WTC11 (cell line): Measurements from ENCODE around the gene TMTC3.

ENCODE experiments used
- ATF1 ChIP-seq: sonication (generic); formaldehyde crosslinking; IDR thresholded peaks from 2 replicates; pipeline ENCODE4 v1.8.1; 2023; ENCODE audit warnings: mild to moderate bottlenecking, moderate library complexity, missing genetic modification reagents
- CTCF ChIP-seq: fragments of 200-600 bp; IDR thresholded peaks from 2 replicates; pipeline ENCODE4 v1.8.0; 2022; ENCODE audit warnings: antibody characterized with exemption
- E2F4 ChIP-seq: sonication (generic); formaldehyde crosslinking; IDR thresholded peaks from 2 replicates; pipeline ENCODE4 v1.8.1; 2022; ENCODE audit warnings: low read depth, mild to moderate bottlenecking, moderate library complexity, missing genetic modification reagents, borderline replicate concordance
- FOXP4 ChIP-seq: sonication (generic); formaldehyde crosslinking; IDR thresholded peaks from 2 replicates; pipeline ENCODE4 v1.8.0; 2022; ENCODE audit warnings: mild to moderate bottlenecking, missing genetic modification reagents
- IRF2 ChIP-seq: sonication (generic); formaldehyde crosslinking; IDR thresholded peaks from 2 replicates; pipeline ENCODE4 v1.8.0; 2022; ENCODE audit warnings: low read depth, missing genetic modification reagents, borderline replicate concordance
- KAT7 ChIP-seq: sonication (generic); formaldehyde crosslinking; IDR thresholded peaks from 2 replicates; pipeline ENCODE4 v1.8.1; 2023; ENCODE audit warnings: missing genetic modification reagents, mild to moderate bottlenecking, borderline replicate concordance
- NR2C2 ChIP-seq: sonication (generic); formaldehyde crosslinking; IDR thresholded peaks from 2 replicates; pipeline ENCODE4 v1.8.0; 2022; ENCODE audit warnings: mild to moderate bottlenecking, missing genetic modification reagents
- PRDM15 ChIP-seq: sonication (generic); formaldehyde crosslinking; IDR thresholded peaks from 2 replicates; pipeline ENCODE4 v1.8.0; 2022; ENCODE audit warnings: missing genetic modification reagents
- SP1 ChIP-seq: sonication (generic); formaldehyde crosslinking; conservative IDR thresholded peaks from 2 replicates; pipeline ENCODE4 v1.8.1; 2022; ENCODE audit warnings: missing genetic modification reagents
- USF1 ChIP-seq: sonication (generic); formaldehyde crosslinking; IDR thresholded peaks from 2 replicates; pipeline ENCODE4 v1.8.0; 2022; ENCODE audit warnings: mild to moderate bottlenecking, missing genetic modification reagents
- ZNF263 ChIP-seq: sonication (generic); formaldehyde crosslinking; IDR thresholded peaks from 2 replicates; pipeline ENCODE4 v1.8.1; 2022; ENCODE audit warnings: low read depth, mild to moderate bottlenecking, moderate library complexity, missing genetic modification reagents
- ZNF416 ChIP-seq: fragments of 250-450 bp; sonication (Bioruptor Pico); IDR thresholded peaks from 2 replicates; pipeline ENCODE4 v1.9.0; 2021; ENCODE audit warnings: mild to moderate bottlenecking, inconsistent platforms
- ZSCAN18 ChIP-seq: fragments of 250-450 bp; sonication (Bioruptor Pico); IDR thresholded peaks from 2 replicates; pipeline ENCODE4 v2.1.2; 2022; ENCODE audit warnings: mild to moderate bottlenecking, moderate library complexity

- TF ChIP-seq CTCF (no peak), E2F4 (no peak), PRDM15 (CRISPR knock-in tag) (no peak), FOXP4 (CRISPR knock-in tag) (no peak), USF1 (CRISPR knock-in tag) (no peak), NR2C2 (CRISPR knock-in tag) (no peak), KAT7 (CRISPR knock-in tag) (no peak), ZNF263 (CRISPR knock-in tag) (no peak), SP1 (CRISPR knock-in tag) (no peak), ATF1 (no peak), IRF2 (CRISPR knock-in tag) (no peak), ZNF416 (no peak), ZSCAN18 (CRISPR knock-in tag) (no peak)
These were observed 8.0 kb downstream of the TMTC3 start for GRCh38 chr12:88150063-88150462.
